Karpas-422 (cell line): ENCODE measurements around the gene DMD. TPM values are rescaled to one million over a fixed set of nuclear protein-coding genes. Genes with fewer than 3 reads are reported as not detected.

ENCODE experiments used
- DNase-seq: peaks from one replicate; pipeline ENCODE4 v3.0.0-alpha.2; 2015
- H2AFZ ChIP-seq: fragments of 200-600 bp; sonication (generic); 2 replicates; pipeline ENCODE4 v1.6.1; 2014; ENCODE audit warnings: antibody characterized with exemption, low read length, mixed read lengths
- H3K27ac ChIP-seq: fragments of 200-600 bp; sonication (generic); 2 replicates; pipeline ENCODE4 v1.5.1; 2014; ENCODE audit warnings: mild to moderate bottlenecking, low read length, moderate library complexity
- H3K27me3 ChIP-seq: fragments of 200-600 bp; sonication (generic); 2 replicates; pipeline ENCODE4 v1.6.1; 2014; ENCODE audit warnings: low read length, mixed read lengths
- H3K36me3 ChIP-seq: fragments of 200-600 bp; sonication (generic); 2 replicates; pipeline ENCODE4 v1.6.1; 2014; ENCODE audit warnings: low read length, mixed read lengths; ENCODE audit not compliant: insufficient read depth
- H3K4me1 ChIP-seq: fragments of 200-600 bp; sonication (generic); 2 replicates; pipeline ENCODE4 v1.6.1; 2014; ENCODE audit warnings: mild to moderate bottlenecking, low read length, mixed read lengths
- H3K4me2 ChIP-seq: fragments of 200-600 bp; sonication (generic); 2 replicates; pipeline ENCODE4 v1.6.1; 2014; ENCODE audit warnings: low read length, low read depth, mild to moderate bottlenecking; ENCODE audit not compliant: poor library complexity, severe bottlenecking
- H3K4me3 ChIP-seq: fragments of 200-600 bp; sonication (generic); 2 replicates; pipeline ENCODE4 v1.5.1; 2014; ENCODE audit warnings: mild to moderate bottlenecking, antibody characterized with exemption, low read length, mixed read lengths
- H3K79me2 ChIP-seq: fragments of 200-600 bp; sonication (generic); 2 replicates; pipeline ENCODE4 v1.6.1; 2014; ENCODE audit warnings: mild to moderate bottlenecking, low read length, mixed read lengths
- H3K9ac ChIP-seq: fragments of 200-600 bp; sonication (generic); 2 replicates; pipeline ENCODE4 v1.6.0; 2014; ENCODE audit warnings: low read length
- H3K9me2 ChIP-seq: fragments of 200-600 bp; sonication (generic), shearing (Covaris generic); replicated peaks from 2 replicates; pipeline ENCODE4 v1.6.0; 2014; ENCODE audit warnings: mild to moderate bottlenecking, low read length, moderate library complexity; ENCODE audit not compliant: insufficient read depth
- H3K9me3 ChIP-seq: fragments of 300-700, 200-600 bp; sonication (generic); 2 replicates; pipeline ENCODE4 v1.6.1; 2014; ENCODE audit warnings: low read length, mixed read lengths
- H4K20me1 ChIP-seq: fragments of 200-600 bp; sonication (generic); 2 replicates; pipeline ENCODE4 v1.6.1; 2014; ENCODE audit warnings: mild to moderate bottlenecking, antibody characterized with exemption, low read length, low read depth; ENCODE audit not compliant: insufficient read depth
- total RNA-seq: library from RNA; depleted of rRNA; stranded (reverse); fragments of >200 nt; shearing (Covaris generic); gene quantifications from 2 replicates; pipeline ENCODE4 v1.2.3, GENCODE V29; 2014; ENCODE audit warnings: low replicate concordance

DMD gene
- total RNA-seq, 1 experiment from 2014 or later, result not detected

DNA sequence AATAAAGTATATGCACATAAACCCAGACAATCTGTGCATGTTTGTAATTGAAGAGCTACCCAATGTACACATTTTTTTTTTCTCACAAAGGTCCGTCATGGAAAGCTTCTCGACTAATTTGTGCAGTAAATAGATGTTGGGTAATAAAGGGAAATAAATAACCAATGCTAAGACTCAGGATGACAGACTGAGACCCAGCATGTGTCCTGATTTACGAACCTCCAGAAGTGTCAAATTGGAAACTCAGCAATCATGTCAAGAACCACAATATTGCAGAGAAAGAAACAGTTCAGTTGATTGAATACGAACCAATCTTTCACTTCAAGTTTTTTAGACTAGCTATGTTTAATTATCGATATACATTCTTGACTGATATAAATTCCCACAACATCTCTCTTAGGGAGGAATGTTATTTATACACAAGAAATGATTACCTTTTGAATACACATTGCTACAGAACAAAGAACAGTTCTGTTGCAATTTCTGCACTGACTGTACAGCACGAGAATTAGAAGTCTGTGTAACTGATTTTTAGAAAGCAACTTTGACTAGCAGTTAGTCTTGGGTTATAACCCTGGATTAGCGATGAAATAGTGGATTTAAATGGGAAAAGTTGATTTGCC is 1513.9 kb downstream of the DMD start:
- Histone ChIP-seq H3K27ac (no peak overlapping the region), H3K79me2 (no peaks in the 10 kb centered on the region), H3K9ac (no peak overlapping the region), H3K27me3 (no peaks in the 10 kb centered on the region), H3K4me3 (no peak overlapping the region), H4K20me1 (no peaks in the 10 kb centered on the region), H3K9me2 (no peaks in the 10 kb centered on the region), H3K9me3 (peaks cover 4% of the 10 kb centered on the region; the same call in 1 of the 2 replicates), H2AFZ (no peak overlapping the region), H3K4me1 (no peaks in the 10 kb centered on the region), H3K4me2 (no peak overlapping the region), H3K36me3 (no peaks in the 10 kb centered on the region)
- DNase-seq, result no peak

DNA sequence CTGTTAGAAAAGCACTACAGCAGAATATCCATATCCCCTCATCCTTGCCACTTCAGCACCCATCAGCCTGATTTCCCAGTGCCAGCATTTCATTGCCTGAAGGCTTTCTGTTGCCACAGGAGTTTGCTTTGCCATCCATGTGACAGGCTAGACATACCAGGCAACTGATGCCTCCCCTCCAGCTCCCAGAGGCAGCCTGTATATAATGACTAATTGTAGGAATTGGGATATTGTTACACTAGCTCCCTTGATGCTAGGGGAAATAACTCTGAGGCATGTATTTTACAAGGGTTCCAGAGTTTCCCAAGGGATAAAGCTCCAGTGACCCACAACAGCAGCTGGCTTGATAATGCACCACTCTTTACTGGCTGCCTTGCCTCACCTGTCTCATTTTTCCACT is 1531.5 kb downstream of the DMD start:
- H3K27me3 ChIP-seq, result no peaks in the 10 kb centered on the region
- no peak overlapping the region for H3K9ac ChIP-seq
- no peaks in the 10 kb centered on the region for H3K79me2 ChIP-seq
- H2AFZ ChIP-seq, result no peak overlapping the region
- no peaks in the 10 kb centered on the region for H3K4me1 ChIP-seq
- no peak for DNase-seq
- no peaks in the 10 kb centered on the region for H3K9me2 ChIP-seq
- H3K36me3 ChIP-seq, result no peaks in the 10 kb centered on the region
- H3K27ac ChIP-seq, result no peak overlapping the region
- no peaks in the 10 kb centered on the region for H4K20me1 ChIP-seq
- peaks cover 3% of the 10 kb centered on the region; the same call in 1 of the 2 replicates for H3K9me3 ChIP-seq
- no peak overlapping the region for H3K4me2 ChIP-seq
- no peak overlapping the region for H3K4me3 ChIP-seq

- Histone ChIP-seq H4K20me1 (no peaks in the 10 kb centered on the region), H3K4me1 (no peaks in the 10 kb centered on the region), H3K4me3 (no peak overlapping the region), H3K27ac (no peak overlapping the region), H2AFZ (no peak overlapping the region), H3K9ac (no peak overlapping the region), H3K4me2 (no peak overlapping the region), H3K79me2 (no peaks in the 10 kb centered on the region), H3K9me3 (peaks cover 10% of the 10 kb centered on the region), H3K9me2 (no peaks in the 10 kb centered on the region), H3K36me3 (no peaks in the 10 kb centered on the region), H3K27me3 (no peaks in the 10 kb centered on the region)
- no peak for DNase-seq
Measured at GRCh38 chrX:31670245-31670644, 1541.1 kb downstream of the DMD start.

- Histone ChIP-seq H2AFZ (no peak overlapping the region), H3K9me2 (no peaks in the 10 kb centered on the region), H3K36me3 (no peaks in the 10 kb centered on the region), H3K27ac (no peak overlapping the region), H3K4me1 (no peaks in the 10 kb centered on the region), H3K9me3 (peaks cover 4% of the 10 kb centered on the region; the same call in 1 of the 2 replicates), H3K4me3 (no peak overlapping the region), H3K4me2 (no peak overlapping the region), H3K9ac (no peak overlapping the region), H3K79me2 (no peaks in the 10 kb centered on the region), H4K20me1 (no peaks in the 10 kb centered on the region), H3K27me3 (no peaks in the 10 kb centered on the region)
- DNase-seq, result no peak
Measured at GRCh38 chrX:31665454-31665853, 1545.9 kb downstream of the DMD start.

GRCh38 chrX:31663172-31663571 is 1548.2 kb downstream of the DMD start:
- Histone ChIP-seq H3K27me3 (no peaks in the 10 kb centered on the region), H3K4me3 (no peak overlapping the region)
- no peak for DNase-seq

DNA sequence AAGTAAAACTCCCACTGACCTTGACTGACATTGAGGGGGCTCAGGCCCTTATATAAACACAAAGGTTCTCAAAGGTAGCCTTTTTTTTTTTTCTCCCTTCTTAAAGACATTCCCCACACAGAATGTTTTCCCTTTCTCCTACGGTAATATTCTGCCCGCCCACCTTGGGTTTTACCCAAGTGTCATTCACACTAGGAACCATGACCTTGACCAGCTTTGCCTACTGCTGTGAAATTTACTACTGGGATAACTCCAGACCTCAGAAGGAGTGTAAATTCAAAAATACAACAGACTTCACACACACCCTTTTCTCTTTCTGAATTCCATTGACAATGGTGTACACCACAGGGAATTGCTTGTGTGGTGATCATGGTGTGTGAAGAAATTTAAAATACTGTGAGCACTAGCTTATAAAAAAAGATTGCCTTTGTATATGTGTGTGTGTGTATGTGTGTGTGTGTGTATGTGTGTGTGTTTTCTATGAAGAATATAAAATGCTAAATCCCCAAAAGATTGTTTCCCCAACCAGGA is 1550.0 kb downstream of the DMD start:
- H3K79me2 ChIP-seq, result no peaks in the 10 kb centered on the region
- no peak overlapping the region for H3K4me3 ChIP-seq
- H3K27ac ChIP-seq, result no peak overlapping the region
- DNase-seq, result no peak
- no peak overlapping the region for H2AFZ ChIP-seq
- H3K9me2 ChIP-seq, result no peaks in the 10 kb centered on the region
- no peak overlapping the region for H3K4me2 ChIP-seq
- no peaks in the 10 kb centered on the region for H3K9me3 ChIP-seq
- no peaks in the 10 kb centered on the region for H3K27me3 ChIP-seq
- no peaks in the 10 kb centered on the region for H4K20me1 ChIP-seq
- H3K9ac ChIP-seq, result no peak overlapping the region
- H3K4me1 ChIP-seq, result no peaks in the 10 kb centered on the region
- no peaks in the 10 kb centered on the region for H3K36me3 ChIP-seq

More at GRCh38 chrX:31663172-31663571, 1548.2 kb downstream of the DMD start:
- Histone ChIP-seq H3K27ac (no peak overlapping the region), H3K4me2 (no peak overlapping the region), H3K4me1 (no peaks in the 10 kb centered on the region), H2AFZ (no peak overlapping the region), H3K79me2 (no peaks in the 10 kb centered on the region), H3K9me2 (no peaks in the 10 kb centered on the region), H3K36me3 (no peaks in the 10 kb centered on the region), H4K20me1 (no peaks in the 10 kb centered on the region), H3K9ac (no peak overlapping the region), H3K9me3 (no peaks in the 10 kb centered on the region)

GRCh38 chrX:31658360-31658759 is 1553.0 kb downstream of the DMD start:
- no peaks in the 10 kb centered on the region for H3K27me3 ChIP-seq
- H4K20me1 ChIP-seq, result no peaks in the 10 kb centered on the region
- no peaks in the 10 kb centered on the region for H3K79me2 ChIP-seq
- H2AFZ ChIP-seq, result no peak overlapping the region
- H3K9me3 ChIP-seq, result no peaks in the 10 kb centered on the region; the same call in 1 of the 2 replicates
- peak; percentile 56 for DNase-seq
- no peaks in the 10 kb centered on the region for H3K9me2 ChIP-seq
- H3K27ac ChIP-seq, result no peak overlapping the region
- H3K4me3 ChIP-seq, result no peak overlapping the region
- no peaks in the 10 kb centered on the region for H3K4me1 ChIP-seq
- no peak overlapping the region for H3K9ac ChIP-seq
- H3K4me2 ChIP-seq, result no peak overlapping the region
- no peaks in the 10 kb centered on the region for H3K36me3 ChIP-seq

DNA sequence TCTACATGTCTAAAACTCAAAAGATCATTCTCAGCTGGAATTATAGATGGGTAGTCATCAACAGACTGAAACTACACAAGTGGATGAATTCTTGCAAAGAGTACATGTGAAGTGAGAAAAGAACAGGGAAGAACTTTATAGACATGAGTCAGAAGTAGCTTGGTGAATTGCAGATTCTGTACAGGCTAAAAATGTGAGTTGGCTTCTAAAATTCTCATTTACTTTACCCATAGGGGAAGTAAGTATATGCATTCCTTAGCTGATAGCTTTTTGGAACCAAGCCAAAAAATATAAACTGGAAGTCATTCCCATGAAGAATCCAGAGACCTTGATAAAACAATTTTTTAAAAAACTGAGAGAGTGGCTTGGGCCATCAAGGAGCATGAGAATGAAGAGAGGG is 1555.3 kb downstream of the DMD start:
- no peak for DNase-seq
- Histone ChIP-seq H4K20me1 (no peaks in the 10 kb centered on the region), H3K79me2 (no peaks in the 10 kb centered on the region), H3K4me2 (no peak overlapping the region), H3K27ac (no peak overlapping the region), H3K27me3 (no peaks in the 10 kb centered on the region), H2AFZ (no peak overlapping the region), H3K4me1 (no peaks in the 10 kb centered on the region), H3K9me2 (no peaks in the 10 kb centered on the region), H3K9me3 (no peaks in the 10 kb centered on the region; the same call in 1 of the 2 replicates), H3K9ac (no peak overlapping the region), H3K36me3 (no peaks in the 10 kb centered on the region), H3K4me3 (no peak overlapping the region)
